ENCODE results near the gene PSMF1.

PSMF1 gene

DNA sequence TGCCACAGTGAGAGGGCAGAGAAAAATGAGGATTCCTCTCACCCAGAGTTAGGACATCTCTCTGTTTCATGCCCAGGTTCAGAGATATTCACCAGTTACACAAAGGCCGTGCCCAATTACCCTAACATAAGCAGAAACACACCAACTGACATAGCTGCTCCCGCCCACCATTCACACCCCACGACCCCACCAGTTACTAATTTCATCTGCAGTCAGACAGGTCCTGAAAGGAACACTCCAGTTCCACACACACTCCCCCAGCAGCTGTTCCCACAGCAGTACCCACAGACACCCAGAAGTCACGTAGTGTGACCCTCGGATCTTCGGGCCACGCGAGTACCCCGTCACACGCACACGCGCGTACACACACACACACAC is 65.8 kb downstream of the PSMF1 start:
- no peak overlapping the region for H3K27ac ChIP-seq
- H3K36me3 ChIP-seq = peaks cover 3% of the 10 kb centered on the region
- H3K27me3 ChIP-seq = peaks cover 75% of the 10 kb centered on the region
- H3K9me3 ChIP-seq = no peaks in the 10 kb centered on the region
- TF ChIP-seq, protein P1, sequence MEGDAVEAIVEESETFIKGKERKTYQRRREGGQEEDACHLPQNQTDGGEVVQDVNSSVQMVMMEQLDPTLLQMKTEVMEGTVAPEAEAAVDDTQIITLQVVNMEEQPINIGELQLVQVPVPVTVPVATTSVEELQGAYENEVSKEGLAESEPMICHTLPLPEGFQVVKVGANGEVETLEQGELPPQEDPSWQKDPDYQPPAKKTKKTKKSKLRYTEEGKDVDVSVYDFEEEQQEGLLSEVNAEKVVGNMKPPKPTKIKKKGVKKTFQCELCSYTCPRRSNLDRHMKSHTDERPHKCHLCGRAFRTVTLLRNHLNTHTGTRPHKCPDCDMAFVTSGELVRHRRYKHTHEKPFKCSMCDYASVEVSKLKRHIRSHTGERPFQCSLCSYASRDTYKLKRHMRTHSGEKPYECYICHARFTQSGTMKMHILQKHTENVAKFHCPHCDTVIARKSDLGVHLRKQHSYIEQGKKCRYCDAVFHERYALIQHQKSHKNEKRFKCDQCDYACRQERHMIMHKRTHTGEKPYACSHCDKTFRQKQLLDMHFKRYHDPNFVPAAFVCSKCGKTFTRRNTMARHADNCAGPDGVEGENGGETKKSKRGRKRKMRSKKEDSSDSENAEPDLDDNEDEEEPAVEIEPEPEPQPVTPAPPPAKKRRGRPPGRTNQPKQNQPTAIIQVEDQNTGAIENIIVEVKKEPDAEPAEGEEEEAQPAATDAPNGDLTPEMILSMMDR (IDR thresholded peaks at IDR 0.05) = no peak
- no peak overlapping the region for H3K4me3 ChIP-seq (ENCODE audit: low read depth in 1 of 2, low read length in 1 of 2)
- H3K4me1 ChIP-seq (ENCODE audit: control insufficient read depth in 1 of 2, insufficient read depth in 1 of 2, low read depth in 1 of 2, low read length in 1 of 2) = peaks cover 0 to 5% of the 10 kb centered on the region in 2 experiments

DNA sequence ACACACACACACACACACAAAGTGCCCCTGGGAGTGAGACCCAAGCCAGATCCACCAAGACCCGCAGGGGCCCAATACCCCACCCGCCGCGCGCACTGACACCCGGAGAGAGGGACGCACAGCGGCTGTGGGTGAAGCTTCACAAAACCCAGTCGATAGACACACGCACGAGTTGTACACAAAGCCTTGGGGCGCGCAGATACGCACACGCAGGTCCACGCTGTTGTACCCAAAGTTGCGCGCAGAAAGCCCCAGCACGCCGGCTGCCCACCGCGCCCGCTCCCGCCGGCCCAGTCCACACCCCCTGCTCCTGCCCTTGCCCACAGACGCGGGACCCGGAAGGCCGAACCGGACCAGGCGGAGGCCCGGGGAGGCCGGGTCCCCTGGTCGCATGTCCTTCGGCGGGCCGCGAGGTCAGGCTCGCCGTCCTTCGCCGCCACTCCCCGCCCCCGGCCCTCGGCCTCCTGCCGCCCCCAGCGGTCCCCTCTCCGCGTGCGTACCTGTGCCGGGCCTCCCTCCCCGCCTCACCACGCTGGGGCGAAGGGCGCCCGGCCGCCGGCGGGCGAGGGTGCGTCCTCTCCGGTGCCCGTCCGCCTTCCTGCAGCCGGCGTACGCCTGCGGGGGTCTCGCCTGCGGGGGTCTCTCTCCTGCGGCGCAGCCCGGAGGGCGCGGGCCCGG is 66.4 kb downstream of the PSMF1 start, which contains the start of gene TMEM74B:
TMEM74B (minus strand) TSS at position 344 of the 678 bp plus-strand sequence. CDS start 1,180 bp downstream, outside the sequence.
- Histone ChIP-seq H3K36me3 (peaks cover 3% of the 10 kb centered on the region), H3K9me3 (no peaks in the 10 kb centered on the region), H3K27ac (no peak within 1 kb of the TSS), H3K4me1 (ENCODE audit: control insufficient read depth in 1 of 2, insufficient read depth in 1 of 2, low read depth in 1 of 2, low read length in 1 of 2) (peaks cover 0 to 5% of the 10 kb centered on the region in 2 experiments), H3K4me3 (ENCODE audit: low read depth in 1 of 2, low read length in 1 of 2) (peak within 1 kb of the TSS in 1 of 2 experiments; percentile 4), H3K27me3 (peaks cover 78% of the 10 kb centered on the region)
- TF ChIP-seq, protein P1 (IDR thresholded peaks at IDR 0.05) = no peak

DNA sequence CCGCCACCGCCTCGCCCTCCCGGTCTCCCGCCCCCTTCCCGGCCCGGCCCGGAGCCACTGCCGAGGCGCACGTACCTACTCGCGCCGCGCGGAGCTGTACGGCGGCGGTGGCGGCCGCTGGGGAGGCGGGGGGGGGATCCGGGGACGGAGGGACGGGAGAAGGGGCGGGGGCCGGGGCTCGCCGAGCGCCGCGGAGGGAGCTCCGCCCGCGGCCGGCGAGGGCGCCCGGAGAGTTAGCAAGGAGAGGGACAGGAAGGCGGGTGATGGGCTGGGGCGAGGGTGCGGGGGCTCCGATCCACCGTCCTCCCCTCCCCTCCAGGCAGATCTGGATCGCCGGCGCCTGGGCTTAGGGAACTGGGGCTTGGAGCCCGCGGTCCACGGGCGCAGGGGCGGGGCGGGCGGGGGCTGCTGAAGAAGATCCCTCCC is 66.9 kb downstream of the PSMF1 start:
- Histone ChIP-seq H3K27me3 (peaks cover 81% of the 10 kb centered on the region), H3K9me3 (no peaks in the 10 kb centered on the region), H3K27ac (no peak overlapping the region), H3K4me1 (ENCODE audit: control insufficient read depth in 1 of 2, insufficient read depth in 1 of 2, low read depth in 1 of 2, low read length in 1 of 2) (peaks cover 0 to 5% of the 10 kb centered on the region in 2 experiments), H3K4me3 (ENCODE audit: low read depth in 1 of 2, low read length in 1 of 2) (peak overlapping the region in 1 of 2 experiments; percentile 4), H3K36me3 (peaks cover 3% of the 10 kb centered on the region)
- TF ChIP-seq, protein P1 (IDR thresholded peaks at IDR 0.05) = no peak

DNA sequence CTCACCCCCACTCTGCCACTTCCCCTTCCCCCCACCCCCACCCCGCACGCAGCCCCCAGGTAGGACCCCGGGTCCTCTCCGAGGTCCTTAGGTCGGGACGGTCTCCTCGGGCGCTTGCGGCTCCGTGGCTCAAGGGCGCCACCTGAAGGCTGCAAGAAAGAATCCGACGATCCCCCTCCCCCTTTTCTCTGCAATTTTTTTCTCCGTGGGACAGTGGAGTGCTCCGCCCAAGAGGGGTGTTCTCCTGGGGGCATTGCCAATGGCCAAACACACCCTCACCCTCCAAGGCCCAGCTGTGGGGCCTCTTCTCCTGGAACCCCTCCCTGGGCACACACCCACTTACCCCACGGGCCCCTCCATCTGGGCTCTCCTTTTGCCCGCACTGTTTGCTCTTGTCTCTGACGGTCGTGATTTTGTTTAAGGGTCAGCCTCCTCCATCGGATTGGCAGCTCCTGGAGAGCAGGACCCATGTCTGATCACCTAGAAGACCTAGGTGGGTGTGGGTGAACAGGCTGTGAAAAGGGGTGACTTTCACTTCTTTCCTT is 67.5 kb downstream of the PSMF1 start:
- peaks cover 2% of the 10 kb centered on the region for H3K36me3 ChIP-seq
- TF ChIP-seq, protein P1 (IDR thresholded peaks at IDR 0.05) = no peak
- no peaks in the 10 kb centered on the region for H3K9me3 ChIP-seq
- H3K27ac ChIP-seq = no peak overlapping the region
- peaks cover 86% of the 10 kb centered on the region for H3K27me3 ChIP-seq
- peaks cover 0 to 5% of the 10 kb centered on the region in 2 experiments for H3K4me1 ChIP-seq (ENCODE audit: control insufficient read depth in 1 of 2, insufficient read depth in 1 of 2, low read depth in 1 of 2, low read length in 1 of 2)
- peak overlapping the region in 1 of 2 experiments; percentile 4 for H3K4me3 ChIP-seq (ENCODE audit: low read depth in 1 of 2, low read length in 1 of 2)

DNA sequence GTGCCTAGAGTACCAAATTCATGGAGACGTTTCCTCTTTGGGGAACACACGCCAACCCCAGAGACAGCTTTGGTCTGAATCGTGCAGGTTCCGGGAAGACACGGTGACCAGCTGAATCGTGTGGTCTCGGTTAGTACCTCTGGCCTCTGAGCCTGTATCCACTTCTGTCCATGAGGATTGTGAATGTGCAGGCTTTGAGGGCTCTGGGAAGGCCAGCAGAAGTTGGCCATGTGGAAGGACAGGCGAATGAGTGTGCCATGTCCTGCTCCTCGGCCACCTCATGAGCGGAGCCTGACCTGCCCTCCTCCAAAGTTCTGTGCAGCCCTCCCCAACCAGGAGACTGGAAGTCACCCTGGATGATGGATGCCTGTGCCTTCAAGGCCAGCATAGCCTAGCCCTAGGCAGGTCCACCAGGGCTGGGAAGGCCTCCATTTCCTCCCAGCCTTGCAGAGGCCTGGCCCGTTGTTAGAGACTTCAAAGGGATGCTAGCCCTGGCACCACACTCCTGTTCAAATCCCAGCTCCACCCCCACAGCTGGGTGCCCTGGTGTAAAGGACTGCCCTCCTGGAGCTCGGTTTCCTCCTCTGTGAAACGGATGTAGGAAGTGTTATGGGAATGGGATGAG is 68.1 kb downstream of the PSMF1 start:
- Histone ChIP-seq H3K4me1 (ENCODE audit: control insufficient read depth in 1 of 2, insufficient read depth in 1 of 2, low read depth in 1 of 2, low read length in 1 of 2) (peaks cover 0 to 5% of the 10 kb centered on the region in 2 experiments), H3K27ac (no peak overlapping the region), H3K9me3 (no peaks in the 10 kb centered on the region), H3K27me3 (peaks cover 90% of the 10 kb centered on the region), H3K36me3 (no peaks in the 10 kb centered on the region), H3K4me3 (ENCODE audit: low read depth in 1 of 2, low read length in 1 of 2) (no peak overlapping the region)
- TF ChIP-seq, protein P1 (IDR thresholded peaks at IDR 0.05) = no peak
